HG03135 (cell line): ENCODE measurements around the gene RIC8A.

Experiments used
- ATAC-seq: cut with Tn5 transposase; IDR thresholded peaks from one replicate; pipeline ENCODE4 v1.9.1; 2021; ENCODE audit warnings: mild to moderate bottlenecking, moderate library complexity; ENCODE audit not compliant: unreplicated experiment

The RIC8A gene

GRCh38 chr11:240315-240714 is 32.8 kb downstream of the RIC8A start:
- ATAC-seq, result no peak

DNA sequence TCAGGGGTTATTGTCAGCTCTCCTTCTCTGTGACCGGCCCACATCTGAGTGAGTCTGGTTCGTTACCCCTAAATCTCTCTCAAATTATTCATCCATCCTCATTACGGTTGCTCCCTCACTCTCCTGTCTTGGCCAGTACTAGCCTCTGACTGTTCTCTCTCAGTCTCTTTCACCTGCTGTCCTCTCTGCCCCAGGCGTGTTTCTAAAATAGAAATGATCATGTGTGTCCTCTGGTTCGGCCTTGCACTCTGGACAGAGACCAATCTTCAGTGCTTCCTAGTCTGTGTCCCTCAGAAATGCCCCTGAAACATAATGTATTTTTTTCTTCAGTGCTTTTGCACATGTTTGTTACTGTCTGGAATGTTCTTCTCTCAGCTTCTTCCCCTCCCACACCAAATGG is 34.1 kb downstream of the RIC8A start:
- ATAC-seq, result no peak

- ATAC-seq, result no peak
Observed at GRCh38 chr11:244376-244775, 36.9 kb downstream of the RIC8A start.

DNA sequence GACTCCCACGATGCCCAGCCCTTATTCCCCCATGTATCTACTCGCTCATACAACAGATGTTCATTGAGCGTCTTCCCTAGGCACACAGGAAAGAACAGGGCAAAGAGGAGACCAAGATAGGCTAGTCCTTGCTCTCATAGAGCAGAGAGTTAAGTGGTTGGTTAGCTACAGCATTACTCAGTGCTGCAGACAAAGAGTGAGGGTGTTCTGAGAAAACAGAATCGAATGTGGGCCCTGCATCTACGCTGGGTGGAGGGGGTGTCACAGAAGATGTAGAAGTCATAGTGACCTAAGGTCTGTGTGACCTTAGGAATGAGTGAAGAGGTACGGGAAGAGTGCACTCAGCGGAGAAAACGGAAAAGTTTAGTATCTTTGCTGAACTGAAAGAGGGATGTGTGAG is 41.6 kb downstream of the RIC8A start:
- ATAC-seq, result no peak

DNA sequence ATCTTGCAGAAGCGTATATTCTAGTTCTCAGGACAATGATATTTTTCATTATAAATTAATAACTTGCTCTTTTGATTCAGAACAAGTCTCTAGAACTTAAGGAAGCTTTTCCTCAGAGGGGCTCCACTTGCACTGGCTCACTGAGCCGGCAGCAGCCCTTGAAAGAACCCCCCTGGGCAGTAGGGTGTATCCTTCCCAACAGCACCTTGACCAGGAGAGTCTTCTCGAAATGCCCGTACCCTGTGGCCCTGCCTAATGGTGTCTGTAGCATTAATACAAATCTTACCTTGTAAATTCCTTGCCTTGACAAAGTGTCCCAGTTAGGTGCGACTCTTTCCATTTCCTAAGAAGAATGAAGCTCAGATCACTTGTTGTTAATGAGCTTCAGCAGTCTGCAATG is 42.8 kb downstream of the RIC8A start:
- no peak for ATAC-seq

GRCh38 chr11:250740-251299 is 43.3 kb downstream of the RIC8A start:
- ATAC-seq, result no peak

DNA sequence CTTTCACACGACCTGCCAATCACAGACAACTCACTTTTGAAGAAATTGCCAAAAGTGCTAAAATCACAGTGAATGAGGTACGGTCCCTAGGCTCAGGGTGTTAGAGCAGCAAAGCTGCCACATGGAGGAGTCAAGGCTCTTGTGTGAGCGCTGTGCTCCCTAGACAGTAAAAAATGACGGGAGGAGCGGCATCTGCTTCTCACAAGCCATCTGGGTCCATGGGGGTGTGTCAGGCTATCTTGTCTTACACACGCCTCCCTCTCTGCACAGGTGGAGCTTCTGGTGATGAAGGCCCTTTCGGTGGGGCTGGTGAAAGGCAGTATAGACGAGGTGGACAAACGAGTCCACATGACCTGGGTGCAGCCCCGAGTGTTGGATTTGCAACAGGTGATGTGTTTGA is 44.0 kb downstream of the RIC8A start:
- ATAC-seq, result no peak

DNA sequence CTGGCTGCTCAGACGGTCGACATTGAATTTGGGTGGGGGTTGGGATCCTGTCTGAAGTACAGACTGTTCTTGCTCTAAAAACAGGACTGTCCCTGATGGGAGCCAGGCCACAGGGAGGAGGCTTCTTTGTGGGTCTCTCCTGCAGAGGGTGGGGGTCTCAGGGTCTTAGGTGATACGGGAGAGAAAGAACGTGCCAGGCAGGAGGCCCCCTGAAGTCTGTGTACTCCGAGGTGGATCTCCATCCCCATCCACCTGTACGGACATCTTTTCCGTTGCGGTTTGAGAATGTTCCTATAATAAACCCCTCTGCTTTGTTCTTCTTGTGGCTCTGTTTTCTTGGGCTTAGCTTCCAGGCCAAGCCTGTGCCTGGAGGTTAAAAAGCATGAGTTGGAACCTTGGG is 45.2 kb downstream of the RIC8A start:
- ATAC-seq, result no peak

- no peak for ATAC-seq
Observed at GRCh38 chr11:253160-253885, 45.8 kb downstream of the RIC8A start.

- ATAC-seq, result no peak
Observed at GRCh38 chr11:253886-254270, 46.4 kb downstream of the RIC8A start.

GRCh38 chr11:255176-255575 is 47.7 kb downstream of the RIC8A start:
- no peak for ATAC-seq

DNA sequence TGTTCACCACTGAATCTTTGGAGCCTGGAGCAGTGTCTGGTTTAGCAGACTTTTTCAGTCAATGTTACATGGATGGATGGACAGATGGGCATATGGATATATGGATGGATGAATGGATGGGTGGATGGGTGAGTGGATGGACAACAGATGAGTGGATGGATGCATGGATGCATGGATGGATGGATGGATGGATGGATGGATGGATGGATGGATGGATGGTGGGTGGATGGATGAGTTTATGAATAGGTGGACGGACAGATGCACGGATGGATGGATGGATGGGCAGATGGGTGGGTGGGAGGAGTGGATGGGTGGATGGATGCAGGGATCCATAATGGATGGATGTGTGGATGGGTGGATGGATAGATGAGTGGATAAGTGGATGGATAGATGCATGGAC is 48.3 kb downstream of the RIC8A start:
- ATAC-seq, result no peak

- no peak for ATAC-seq
Observed at GRCh38 chr11:256952-257737, 49.6 kb downstream of the RIC8A start.

DNA sequence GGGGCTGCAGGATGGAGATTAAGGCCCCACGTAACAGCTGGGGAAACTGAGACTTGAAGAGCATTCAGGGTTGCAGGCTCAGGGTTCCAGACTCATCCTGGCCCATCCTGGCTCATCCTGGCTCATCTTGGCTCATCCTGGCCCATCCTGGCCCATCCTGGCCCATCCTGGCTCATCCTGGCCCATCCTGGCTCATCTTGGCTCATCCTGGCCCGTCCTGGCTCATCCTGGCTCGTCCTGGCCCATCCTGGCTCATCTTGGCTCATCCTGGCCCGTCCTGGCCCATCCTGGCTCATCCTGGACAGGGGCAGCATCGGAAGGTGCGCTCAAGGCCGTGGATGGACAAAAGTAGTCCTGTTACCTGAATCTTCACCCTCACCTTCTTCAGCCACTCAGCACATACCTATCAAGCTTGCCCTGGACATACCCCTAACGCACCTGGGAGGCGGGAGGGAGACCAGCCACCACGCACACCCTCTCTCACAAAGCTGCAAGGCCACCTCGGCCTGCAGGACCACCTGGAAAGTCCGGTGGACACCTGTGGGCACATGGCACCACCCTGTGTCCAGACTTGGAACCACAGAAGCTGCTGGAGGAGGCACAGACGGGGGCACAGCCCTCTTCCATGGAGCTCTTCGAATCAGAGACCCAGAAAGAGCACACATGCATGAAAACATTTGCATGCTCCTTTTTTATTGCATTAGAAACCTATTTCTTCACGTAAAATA is 50.4 kb downstream of the RIC8A start:
- no peak for ATAC-seq

GRCh38 chr11:259413-259812 is 51.9 kb downstream of the RIC8A start:
- no peak for ATAC-seq

- ATAC-seq, result no peak
Observed at GRCh38 chr11:261624-262023, 54.1 kb downstream of the RIC8A start.
